Small intestine (tissue), 7 donors: Measurements from ENCODE around the gene CNTNAP1. TPM values are rescaled to one million over a fixed set of nuclear protein-coding genes. Genes with fewer than 3 reads are reported as not detected.

Source experiments
- DNase-seq, 2 donors: peaks; one replicate each; pipeline versions ENCODE4 v3.0.0 to v3.0.0-alpha.2; 2013
- FAIRE-seq: peaks from 2 replicates; lab custom pipeline; 2012; peaks lifted over from hg19 to GRCh38; lab: Jason Lieb, UNC
- H3K27ac ChIP-seq, 3 donors: one replicate each; pipeline ENCODE4 v1.5.1; 2013; ENCODE audit warnings: low read length in 2 of 3, mild to moderate bottlenecking in 2 of 3, control low read depth in 1 of 3, inconsistent platforms in 1 of 3, low read depth in 1 of 3, moderate library complexity in 1 of 3
- H3K27me3 ChIP-seq, 3 donors: one replicate each; pipeline ENCODE4 v1.6.1; 2013; ENCODE audit warnings: low read length in 3 of 3, inconsistent platforms in 1 of 3; ENCODE audit not compliant: control insufficient read depth in 3 of 3, insufficient read depth in 3 of 3
- H3K36me3 ChIP-seq, 3 donors: one replicate each; pipeline ENCODE4 v1.6.1; 2013; ENCODE audit warnings: low read length in 3 of 3, inconsistent platforms in 1 of 3, low read depth in 1 of 3, mild to moderate bottlenecking in 1 of 3, moderate library complexity in 1 of 3; ENCODE audit not compliant: control insufficient read depth in 3 of 3, insufficient read depth in 2 of 3
- H3K4me1 ChIP-seq, 3 donors: one replicate each; pipeline ENCODE4 v1.6.1; 2013; ENCODE audit warnings: low read length in 2 of 3, inconsistent platforms in 1 of 3, low read depth in 1 of 3, mild to moderate bottlenecking in 1 of 3, moderate library complexity in 1 of 3; ENCODE audit not compliant: control insufficient read depth in 3 of 3, insufficient read depth in 2 of 3
- H3K4me3 ChIP-seq, 3 donors: one replicate each; pipeline ENCODE4 v1.5.1; 2013; ENCODE audit warnings: low read length in 3 of 3, control low read depth in 1 of 3, inconsistent platforms in 1 of 3, low read depth in 1 of 3, mild to moderate bottlenecking in 1 of 3, moderate library complexity in 1 of 3
- H3K9me3 ChIP-seq, 2 donors: one replicate each; pipeline ENCODE4 v1.6.1; 2013; ENCODE audit warnings: low read depth in 1 of 2, low read length in 1 of 2; ENCODE audit not compliant: control insufficient read depth in 2 of 2, insufficient read depth in 1 of 2
- WGBS, 3 donors: extraction: QIAGEN DNeasy Blood & Tissue Kit; methylation state at CpG; one replicate each; pipeline ENCODE4 v1.1.7; 2013; 5-methylcytosine and 5-hydroxymethylcytosine counted together
- polyA plus RNA-seq, 4 donors: library from polyadenylated mRNA; stranded (reverse) in 3 of 4; unstranded in 1 of 4; fragments of 200-250 nt in 3 of 4; fragments of 120-200 nt in 1 of 4; gene quantifications; one replicate each; pipeline versions ENCODE4 v1.2.1 to v1.2.3, GENCODE V29; 2013
- donor health status: healthy with polysubstance abuse.
- donor health status: control.
- donor health status: control.
- donor health status: Bipolar disorder and iron deficiency.
- donor health status: healthy.

CNTNAP1 gene
- polyA plus RNA-seq, 4 donors = 0.54 to 2.7 (median 2.5) TPM; not detected in 1

- Histone ChIP-seq H3K4me1 (peaks cover 0 to 62% (median 10%) of the 10 kb centered on the region in 3 donors), H3K9me3 (peaks cover 0 to 1% of the 10 kb centered on the region in 2 donors), H3K27ac (no peak overlapping the region), H3K27me3 (peaks cover 0 to 85% (median 2%) of the 10 kb centered on the region in 3 donors), H3K4me3 (no peak overlapping the region), H3K36me3 (peaks cover 0 to 30% (median 0%) of the 10 kb centered on the region in 3 donors)
- DNase-seq = peak in 1 of 2 donors; percentile 24
- FAIRE-seq = no peak
- 28 to 65% (median 54%) methylated on average over 14 of the region's 14 CpGs for WGBS, 3 donors
Measured at GRCh38 chr17:42685831-42686230, 3.5 kb downstream of the CNTNAP1 start.

- Histone ChIP-seq H3K4me3 (no peak overlapping the region), H3K27ac (no peak overlapping the region), H3K27me3 (peaks cover 0 to 79% (median 2%) of the 10 kb centered on the region in 3 donors), H3K9me3 (peaks cover 0 to 1% of the 10 kb centered on the region in 2 donors), H3K36me3 (peaks cover 0 to 32% (median 0%) of the 10 kb centered on the region in 3 donors), H3K4me1 (peaks cover 0 to 56% (median 10%) of the 10 kb centered on the region in 3 donors)
- no peak for FAIRE-seq
- peak in 1 of 2 donors; percentile 21 for DNase-seq
- WGBS, 3 donors = 31 to 63% (median 54%) methylated on average over 32 of the region's 32 CpGs
Measured at GRCh38 chr17:42686520-42687128, 4.3 kb downstream of the CNTNAP1 start.

- Histone ChIP-seq H3K27ac (no peak overlapping the region), H3K4me3 (no peak overlapping the region), H3K4me1 (peaks cover 0 to 45% (median 5%) of the 10 kb centered on the region in 3 donors), H3K9me3 (peaks cover 0 to 1% of the 10 kb centered on the region in 2 donors), H3K27me3 (peaks cover 0 to 69% (median 0%) of the 10 kb centered on the region in 3 donors), H3K36me3 (peaks cover 0 to 41% (median 0%) of the 10 kb centered on the region in 3 donors)
- 66 to 79% (median 74%) methylated on average over 27 of the region's 27 CpGs for WGBS, 3 donors
- FAIRE-seq (no peak), DNase-seq (no peak)
Measured at GRCh38 chr17:42687707-42688320, 5.5 kb downstream of the CNTNAP1 start.

- H3K36me3 ChIP-seq = peaks cover 0 to 40% (median 0%) of the 10 kb centered on the region in 3 donors
- no peak overlapping the region for H3K4me3 ChIP-seq
- no peaks in the 10 kb centered on the region for H3K9me3 ChIP-seq
- H3K27ac ChIP-seq = no peak overlapping the region
- DNase-seq = no peak
- H3K27me3 ChIP-seq = peaks cover 0 to 41% (median 0%) of the 10 kb centered on the region in 3 donors
- FAIRE-seq = no peak
- peaks cover 0 to 21% (median 0%) of the 10 kb centered on the region in 3 donors for H3K4me1 ChIP-seq
- 84 to 87% (median 85%) methylated on average over 10 of the region's 10 CpGs for WGBS, 3 donors
Measured at GRCh38 chr17:42690596-42690995, 8.3 kb downstream of the CNTNAP1 start.

- no peak for DNase-seq
- 86 to 91% (median 89%) methylated on average over 12 of the region's 12 CpGs for WGBS, 3 donors
- no peak for FAIRE-seq
- Histone ChIP-seq H3K9me3 (no peaks in the 10 kb centered on the region), H3K27ac (no peak overlapping the region), H3K4me1 (peaks cover 0 to 17% (median 0%) of the 10 kb centered on the region in 3 donors), H3K4me3 (no peak overlapping the region), H3K36me3 (peaks cover 0 to 39% (median 0%) of the 10 kb centered on the region in 3 donors), H3K27me3 (peaks cover 0 to 36% (median 0%) of the 10 kb centered on the region in 3 donors)
Measured at GRCh38 chr17:42691021-42691545, 8.8 kb downstream of the CNTNAP1 start.

- H3K27ac ChIP-seq = no peak overlapping the region
- H3K4me3 ChIP-seq = no peak overlapping the region
- H3K36me3 ChIP-seq = peaks cover 0 to 40% (median 0%) of the 10 kb centered on the region in 3 donors
- WGBS, 3 donors = 85 to 88% (median 88%) methylated on average over 11 of the region's 11 CpGs
- peaks cover 0 to 22% (median 0%) of the 10 kb centered on the region in 3 donors for H3K27me3 ChIP-seq
- peaks cover 0 to 5% (median 0%) of the 10 kb centered on the region in 3 donors for H3K4me1 ChIP-seq
- no peak for FAIRE-seq
- H3K9me3 ChIP-seq = no peaks in the 10 kb centered on the region
- no peak for DNase-seq
Measured at GRCh38 chr17:42692489-42692888, 10.2 kb downstream of the CNTNAP1 start.

- DNase-seq (no peak), FAIRE-seq (no peak)
- H3K27ac ChIP-seq = no peak overlapping the region
- no peaks in the 10 kb centered on the region for H3K4me1 ChIP-seq
- no peak overlapping the region for H3K4me3 ChIP-seq
- H3K9me3 ChIP-seq = no peaks in the 10 kb centered on the region
- peaks cover 0 to 45% (median 0%) of the 10 kb centered on the region in 3 donors for H3K36me3 ChIP-seq
- H3K27me3 ChIP-seq = peaks cover 0 to 2% (median 0%) of the 10 kb centered on the region in 3 donors
- WGBS, 3 donors = 90 to 92% (median 92%) methylated on average over 3 of the region's 3 CpGs
Measured at GRCh38 chr17:42694524-42694923, 12.2 kb downstream of the CNTNAP1 start.

GRCh38 chr17:42695500-42695899 lies 13.2 kb downstream of the CNTNAP1 start:
- no peaks in the 10 kb centered on the region for H3K27me3 ChIP-seq
- H3K4me1 ChIP-seq = no peaks in the 10 kb centered on the region
- H3K27ac ChIP-seq = no peak overlapping the region
- FAIRE-seq (no peak), DNase-seq (no peak)
- 93 to 98% (median 94%) methylated on average over 20 of the region's 20 CpGs for WGBS, 3 donors
- H3K9me3 ChIP-seq = no peaks in the 10 kb centered on the region
- H3K4me3 ChIP-seq = no peak overlapping the region
- H3K36me3 ChIP-seq = peaks cover 0 to 50% (median 2%) of the 10 kb centered on the region in 3 donors
